Breast epithelium (tissue), 3 donors: ENCODE measurements around the gene VPS13D.

ENCODE experiments used
- CTCF ChIP-seq, 3 donors: fragments of 450-650 bp; IDR thresholded peaks; one replicate each; pipeline ENCODE4 v1.5.1; 2016 to 2017; ENCODE audit warnings: antibody characterized with exemption in 3 of 3, mild to moderate bottlenecking in 3 of 3, moderate library complexity in 3 of 3
- POLR2A ChIP-seq: fragments of 450-650 bp; IDR thresholded peaks from one replicate; pipeline ENCODE4 v1.6.1; 2016; ENCODE audit warnings: antibody characterized with exemption, mild to moderate bottlenecking, moderate library complexity

GRCh38 chr1:12398479-12398878 lies 168.6 kb downstream of the VPS13D start:
- TF ChIP-seq POLR2A (no peak), CTCF (IDR thresholded peaks at IDR 0.05) (no peak)
